8988T (cell line): ENCODE data around the gene RNASE3.
"Not testable (repeated sequence)": the region's sequence is repeated elsewhere in the genome, so short reads cannot be mapped to it uniquely, and the experiment has no call there.

Experiments used
- DNase-seq: peaks from one replicate; pipeline ENCODE4 v3.0.0; 2011

Gene RNASE3

DNA sequence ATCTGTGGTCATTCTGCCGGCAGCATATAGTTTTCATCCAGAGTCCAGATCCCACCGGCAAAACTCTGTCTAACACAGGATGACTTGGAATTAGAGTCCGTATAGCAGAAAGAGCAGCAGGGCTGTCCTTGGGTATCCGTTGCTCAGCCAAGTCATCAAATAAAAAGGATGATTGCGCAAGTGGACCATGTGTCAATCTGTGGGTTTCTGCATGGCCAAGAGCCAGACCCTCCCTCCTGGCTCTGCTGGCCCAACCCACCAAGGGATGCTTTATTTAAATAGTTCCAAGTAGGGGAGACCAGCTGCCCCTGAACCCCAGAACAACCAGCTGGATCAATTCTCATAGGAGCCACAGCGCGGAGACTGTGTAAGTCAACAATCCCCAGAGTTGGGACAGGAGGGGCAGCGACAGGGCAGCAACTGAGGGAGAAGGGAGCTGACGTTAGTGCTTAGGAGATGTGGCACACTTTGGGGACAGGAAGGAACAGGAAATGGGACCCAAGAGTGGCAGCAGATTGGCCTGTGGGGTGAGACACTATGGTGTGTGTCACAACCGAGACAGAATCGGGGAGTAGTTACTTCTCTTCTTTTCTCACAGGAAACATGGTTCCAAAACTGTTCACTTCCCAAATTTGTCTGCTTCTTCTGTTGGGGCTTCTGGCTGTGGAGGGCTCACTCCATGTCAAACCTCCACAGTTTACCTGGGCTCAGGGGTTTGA lies 28.0 kb downstream of the RNASE3 start:
- DNase-seq, result not testable (repeated sequence)

DNA sequence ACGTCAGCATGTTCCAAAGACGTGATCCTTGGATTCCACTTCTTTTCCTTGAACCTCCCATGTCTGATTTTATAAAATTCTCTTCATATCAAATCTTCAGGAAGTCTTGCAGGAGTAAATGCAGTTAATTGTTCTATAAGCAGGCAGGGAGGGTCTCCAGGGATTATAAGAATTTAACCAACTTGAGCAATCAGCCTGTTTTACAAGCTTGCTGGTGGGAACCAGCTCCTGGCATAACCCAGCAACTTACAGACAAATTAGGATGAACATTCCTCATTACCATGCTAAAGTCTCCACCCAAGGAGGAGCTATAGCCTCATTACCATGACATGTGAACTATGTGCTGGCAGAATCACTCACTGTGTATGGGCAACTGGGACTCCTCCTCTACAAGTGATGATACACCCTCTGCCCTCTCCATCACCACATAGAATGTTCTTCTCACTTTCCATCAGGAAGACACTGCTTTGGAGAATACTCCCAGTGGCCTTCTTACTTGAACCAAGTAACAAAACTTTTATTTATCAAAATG lies 32.6 kb downstream of the RNASE3 start:
- DNase-seq, result not testable (repeated sequence)

DNA sequence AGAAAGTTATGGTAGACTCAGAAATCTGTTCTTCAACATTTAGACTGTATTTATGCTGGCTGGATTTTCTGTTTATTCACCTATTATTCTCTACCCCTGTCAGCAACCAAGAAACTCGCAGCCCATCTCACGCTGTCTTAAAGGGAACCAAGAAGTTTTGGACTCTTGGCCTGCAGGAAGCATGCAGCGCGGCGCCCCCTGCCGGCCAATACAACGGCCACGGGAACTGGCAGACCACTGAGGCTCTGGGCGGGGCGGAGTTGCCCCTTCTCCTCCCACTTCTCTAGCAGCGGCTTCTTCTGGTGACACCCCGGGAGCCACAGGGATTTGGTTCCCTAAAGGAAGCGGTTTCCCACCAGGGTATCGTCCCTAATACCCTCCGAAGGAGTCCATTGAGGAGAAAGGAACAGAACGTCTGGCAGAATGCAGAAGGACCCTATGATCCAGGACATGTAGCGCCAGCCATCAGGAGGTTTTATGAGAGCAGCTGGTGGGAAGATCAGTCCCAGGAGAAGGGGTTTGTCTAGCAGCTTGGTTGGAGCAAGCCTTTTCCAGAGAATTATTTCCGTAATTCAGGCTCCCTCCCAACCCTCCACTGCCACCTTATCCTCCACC lies 43.1 kb downstream of the RNASE3 start:
- DNase-seq, result peak; percentile 15

DNA sequence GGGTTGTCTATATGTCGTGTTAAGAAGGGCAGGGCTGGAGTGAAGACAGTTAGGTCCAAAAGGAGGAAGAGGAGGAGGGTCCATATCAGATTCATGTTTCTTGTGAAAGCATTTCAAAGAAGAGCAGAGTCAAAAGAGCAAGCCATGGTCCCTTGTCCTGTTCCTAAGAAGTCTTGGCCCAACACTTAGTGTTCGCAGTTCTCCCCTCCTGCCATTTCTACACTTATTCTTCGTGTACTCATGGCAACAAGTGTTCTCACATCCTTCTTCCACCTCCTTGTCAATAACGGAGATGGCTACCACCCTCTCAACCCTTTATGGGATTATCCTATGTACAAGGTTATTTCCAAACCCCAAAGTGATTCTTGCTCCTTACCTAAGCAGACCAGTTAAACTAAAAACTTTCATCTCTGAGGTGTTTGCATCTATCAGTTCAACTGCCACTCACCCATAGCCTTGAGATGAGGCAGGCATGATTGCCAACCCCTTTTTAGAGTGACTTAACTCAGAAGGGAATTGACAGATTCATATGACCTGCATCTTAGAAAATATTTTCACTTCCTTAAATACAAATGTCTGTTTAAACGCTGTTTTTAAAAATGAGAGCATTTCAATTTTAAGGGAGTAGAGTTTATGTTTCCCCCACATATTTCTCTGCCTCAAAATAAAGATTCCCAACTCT lies 44.3 kb downstream of the RNASE3 start:
- no peak for DNase-seq
